Panc1 (cell line): ENCODE results near the gene UBA1.

Experiments
- POLR2AphosphoS5 ChIP-seq: IDR thresholded peaks from 2 replicates; pipeline ENCODE4 v1.6.1; 2012; ENCODE audit warnings: mild to moderate bottlenecking, low read depth, low read length, moderate library complexity
- SIN3A ChIP-seq: IDR thresholded peaks from 2 replicates; pipeline ENCODE4 v1.6.1; 2012; ENCODE audit warnings: low read depth, mild to moderate bottlenecking, low read length, moderate library complexity, borderline replicate concordance; ENCODE audit not compliant: insufficient read depth
- TF ChIP-seq, protein P1 (sequence below): fragments of 450-650 bp; IDR thresholded peaks from 2 replicates; pipeline ENCODE4 v1.5.1; 2017; ENCODE audit warnings: mild to moderate bottlenecking
- TF ChIP-seq, protein P2 (sequence below), 2 experiments: IDR thresholded peaks; 2 replicates each; pipeline ENCODE4 v1.6.1; 2011 to 2012; ENCODE audit warnings: low read depth in 2 of 2, control low read depth in 1 of 2, low read length in 1 of 2, mild to moderate bottlenecking in 1 of 2, moderate library complexity in 1 of 2; ENCODE audit not compliant: insufficient read depth in 1 of 2

DNA sequence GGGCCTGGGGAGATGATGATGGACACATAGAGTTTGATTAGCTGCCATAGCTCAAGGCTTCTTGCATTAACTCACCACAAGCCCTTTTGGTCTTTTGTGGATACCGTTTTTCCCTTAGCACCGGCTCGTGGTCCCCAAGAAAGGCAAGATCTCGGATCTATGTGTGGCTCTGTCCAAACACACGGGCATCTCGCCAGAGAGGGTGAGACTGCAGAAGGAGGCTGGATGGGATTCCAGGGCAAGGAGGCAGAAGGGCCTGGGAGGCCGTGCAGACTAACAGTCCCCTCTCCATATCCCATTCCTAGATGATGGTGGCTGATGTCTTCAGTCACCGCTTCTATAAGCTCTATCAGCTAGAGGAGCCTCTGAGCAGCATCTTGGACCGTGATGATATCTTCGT lies 48.7 kb downstream of the UBA1 start:
- TF ChIP-seq, protein P1, sequence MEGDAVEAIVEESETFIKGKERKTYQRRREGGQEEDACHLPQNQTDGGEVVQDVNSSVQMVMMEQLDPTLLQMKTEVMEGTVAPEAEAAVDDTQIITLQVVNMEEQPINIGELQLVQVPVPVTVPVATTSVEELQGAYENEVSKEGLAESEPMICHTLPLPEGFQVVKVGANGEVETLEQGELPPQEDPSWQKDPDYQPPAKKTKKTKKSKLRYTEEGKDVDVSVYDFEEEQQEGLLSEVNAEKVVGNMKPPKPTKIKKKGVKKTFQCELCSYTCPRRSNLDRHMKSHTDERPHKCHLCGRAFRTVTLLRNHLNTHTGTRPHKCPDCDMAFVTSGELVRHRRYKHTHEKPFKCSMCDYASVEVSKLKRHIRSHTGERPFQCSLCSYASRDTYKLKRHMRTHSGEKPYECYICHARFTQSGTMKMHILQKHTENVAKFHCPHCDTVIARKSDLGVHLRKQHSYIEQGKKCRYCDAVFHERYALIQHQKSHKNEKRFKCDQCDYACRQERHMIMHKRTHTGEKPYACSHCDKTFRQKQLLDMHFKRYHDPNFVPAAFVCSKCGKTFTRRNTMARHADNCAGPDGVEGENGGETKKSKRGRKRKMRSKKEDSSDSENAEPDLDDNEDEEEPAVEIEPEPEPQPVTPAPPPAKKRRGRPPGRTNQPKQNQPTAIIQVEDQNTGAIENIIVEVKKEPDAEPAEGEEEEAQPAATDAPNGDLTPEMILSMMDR, result no peak
- no peak for TF ChIP-seq POLR2AphosphoS5
- no peak for TF ChIP-seq SIN3A
- TF ChIP-seq, protein P2, sequence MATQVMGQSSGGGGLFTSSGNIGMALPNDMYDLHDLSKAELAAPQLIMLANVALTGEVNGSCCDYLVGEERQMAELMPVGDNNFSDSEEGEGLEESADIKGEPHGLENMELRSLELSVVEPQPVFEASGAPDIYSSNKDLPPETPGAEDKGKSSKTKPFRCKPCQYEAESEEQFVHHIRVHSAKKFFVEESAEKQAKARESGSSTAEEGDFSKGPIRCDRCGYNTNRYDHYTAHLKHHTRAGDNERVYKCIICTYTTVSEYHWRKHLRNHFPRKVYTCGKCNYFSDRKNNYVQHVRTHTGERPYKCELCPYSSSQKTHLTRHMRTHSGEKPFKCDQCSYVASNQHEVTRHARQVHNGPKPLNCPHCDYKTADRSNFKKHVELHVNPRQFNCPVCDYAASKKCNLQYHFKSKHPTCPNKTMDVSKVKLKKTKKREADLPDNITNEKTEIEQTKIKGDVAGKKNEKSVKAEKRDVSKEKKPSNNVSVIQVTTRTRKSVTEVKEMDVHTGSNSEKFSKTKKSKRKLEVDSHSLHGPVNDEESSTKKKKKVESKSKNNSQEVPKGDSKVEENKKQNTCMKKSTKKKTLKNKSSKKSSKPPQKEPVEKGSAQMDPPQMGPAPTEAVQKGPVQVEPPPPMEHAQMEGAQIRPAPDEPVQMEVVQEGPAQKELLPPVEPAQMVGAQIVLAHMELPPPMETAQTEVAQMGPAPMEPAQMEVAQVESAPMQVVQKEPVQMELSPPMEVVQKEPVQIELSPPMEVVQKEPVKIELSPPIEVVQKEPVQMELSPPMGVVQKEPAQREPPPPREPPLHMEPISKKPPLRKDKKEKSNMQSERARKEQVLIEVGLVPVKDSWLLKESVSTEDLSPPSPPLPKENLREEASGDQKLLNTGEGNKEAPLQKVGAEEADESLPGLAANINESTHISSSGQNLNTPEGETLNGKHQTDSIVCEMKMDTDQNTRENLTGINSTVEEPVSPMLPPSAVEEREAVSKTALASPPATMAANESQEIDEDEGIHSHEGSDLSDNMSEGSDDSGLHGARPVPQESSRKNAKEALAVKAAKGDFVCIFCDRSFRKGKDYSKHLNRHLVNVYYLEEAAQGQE (IDR thresholded peaks at IDR 0.05; ENCODE audit: insufficient read depth in 1 of 2, low read depth in 2 of 2, low read length in 1 of 2), result no peak
